Neural cell (in vitro differentiated cells): Measurements from ENCODE around the gene LRP1. TPM values are rescaled to one million over a fixed set of nuclear protein-coding genes. Genes with fewer than 3 reads are reported as not detected.

Experiments used
- H2AFZ ChIP-seq: fragments of 200-600, 300-800 bp; sonication (generic), shearing (Covaris generic); 2 replicates; pipeline ENCODE4 v1.6.0; 2014; ENCODE audit warnings: low read depth, mild to moderate bottlenecking, antibody characterized with exemption, low read length, moderate library complexity
- H3F3A ChIP-seq: fragments of 200-600 bp; shearing (Covaris generic); 2 replicates; pipeline ENCODE4 v1.6.1; 2016; ENCODE audit warnings: mild to moderate bottlenecking, moderate library complexity, mixed read lengths, antibody characterized with exemption, low read length; ENCODE audit not compliant: insufficient read depth, poor library complexity, severe bottlenecking
- H3K27ac ChIP-seq: fragments of 200-600, 300-800 bp; sonication (generic), shearing (Covaris generic); 2 replicates; pipeline ENCODE4 v1.5.1; 2014; ENCODE audit warnings: mild to moderate bottlenecking, low read length, moderate library complexity
- H3K27me3 ChIP-seq: fragments of 300-800, 200-600 bp; sonication (generic), shearing (Covaris generic); 2 replicates; pipeline ENCODE4 v1.6.0; 2014; ENCODE audit warnings: mild to moderate bottlenecking, low read depth, low read length, moderate library complexity; ENCODE audit not compliant: insufficient read depth
- H3K36me3 ChIP-seq: fragments of 300-800, 200-600 bp; sonication (generic), shearing (Covaris generic); 2 replicates; pipeline ENCODE4 v1.5.1; 2014; ENCODE audit warnings: mild to moderate bottlenecking, antibody characterized with exemption, low read length, moderate library complexity; ENCODE audit not compliant: insufficient read depth
- H3K4me2 ChIP-seq: fragments of 300-800, 200-600 bp; sonication (generic), shearing (Covaris generic); 2 replicates; pipeline ENCODE4 v1.6.0; 2014; ENCODE audit warnings: mild to moderate bottlenecking, low read length
- H3K4me3 ChIP-seq: fragments of 300-800, 200-600 bp; sonication (generic), shearing (Covaris generic); 2 replicates; pipeline ENCODE4 v1.5.1; 2014; ENCODE audit warnings: mild to moderate bottlenecking, low read length, moderate library complexity
- H3K79me2 ChIP-seq: fragments of 200-600 bp; shearing (Covaris generic); replicated peaks from 2 replicates; pipeline ENCODE4 v1.6.0; 2014; ENCODE audit warnings: mild to moderate bottlenecking, low read length, moderate library complexity; ENCODE audit not compliant: insufficient read depth
- H3K9ac ChIP-seq: fragments of 300-800, 200-600 bp; sonication (generic), shearing (Covaris generic); 2 replicates; pipeline ENCODE4 v1.6.1; 2016; ENCODE audit warnings: mild to moderate bottlenecking, low read length, mixed read lengths
- H3K9me2 ChIP-seq: fragments of 200-600 bp; shearing (Covaris generic); 2 replicates; pipeline ENCODE4 v1.6.1; 2016; ENCODE audit warnings: mild to moderate bottlenecking, low read length, mixed read lengths; ENCODE audit not compliant: insufficient read depth
- H3K9me3 ChIP-seq: fragments of 200-600, 300-800 bp; sonication (generic), shearing (Covaris generic); 2 replicates; pipeline ENCODE4 v1.6.1; 2016; ENCODE audit warnings: mild to moderate bottlenecking, mixed run types, low read length, moderate library complexity, mixed read lengths
- H4K20me1 ChIP-seq: fragments of 200-600 bp; shearing (Covaris generic); 2 replicates; pipeline ENCODE4 v1.6.1; 2016; ENCODE audit warnings: mild to moderate bottlenecking, mixed run types; ENCODE audit not compliant: insufficient read depth
- CTCF ChIP-seq: fragments of 450-650 bp; IDR thresholded peaks from 2 replicates; pipeline ENCODE4 v1.5.1; 2014; ENCODE audit warnings: antibody characterized with exemption, mild to moderate bottlenecking, moderate library complexity; ENCODE audit not compliant: poor library complexity, severe bottlenecking
- EP300 ChIP-seq: fragments of 450-650 bp; conservative IDR thresholded peaks from 2 replicates; pipeline ENCODE4 v1.6.1; 2014; ENCODE audit warnings: antibody characterized with exemption, mild to moderate bottlenecking, moderate library complexity; ENCODE audit not compliant: poor library complexity, severe bottlenecking
- EZH2 ChIP-seq: fragments of 200-600, 300-800 bp; shearing (Covaris generic), sonication (generic); IDR thresholded peaks from 2 replicates; pipeline ENCODE4 v1.6.1; 2014; ENCODE audit warnings: antibody characterized with exemption, low read length, borderline replicate concordance, mild to moderate bottlenecking; ENCODE audit not compliant: insufficient read depth, poor library complexity, severe bottlenecking
- MXI1 ChIP-seq: fragments of 450-650 bp; conservative IDR thresholded peaks from 2 replicates; pipeline ENCODE4 v1.6.1; 2014; ENCODE audit warnings: antibody characterized with exemption, mild to moderate bottlenecking; ENCODE audit not compliant: poor library complexity, severe bottlenecking
- POLR2AphosphoS5 ChIP-seq: IDR thresholded peaks from 2 replicates; pipeline ENCODE4 v1.6.1; 2012
- RAD21 ChIP-seq: fragments of 450-650 bp; conservative IDR thresholded peaks from 2 replicates; pipeline ENCODE4 v1.6.1; 2014; ENCODE audit warnings: antibody characterized with exemption, mild to moderate bottlenecking, moderate library complexity
- SMC3 ChIP-seq: fragments of 450-650 bp; conservative IDR thresholded peaks from 2 replicates; pipeline ENCODE4 v1.6.1; 2014; ENCODE audit warnings: antibody characterized with exemption, mild to moderate bottlenecking, moderate library complexity; ENCODE audit not compliant: poor library complexity
- polyA plus RNA-seq: library from polyadenylated mRNA; depleted of rRNA; stranded (reverse); fragments of >200 nt; gene quantifications from 2 replicates; pipeline ENCODE4 v1.2.3, GENCODE V29; 2014

LRP1 gene
- polyA plus RNA-seq, 1 donor from 2014 or later: 18.2 TPM

GRCh38 chr12:57248934-57249742, 120.9 kb downstream of the LRP1 start:
- Histone ChIP-seq H3F3A (no peaks in the 10 kb centered on the region), H3K27me3 (peaks cover 5% of the 10 kb centered on the region), H3K9me3 (no peaks in the 10 kb centered on the region), H3K36me3 (no peaks in the 10 kb centered on the region), H3K4me2 (no peak overlapping the region), H3K9ac (no peak overlapping the region), H3K27ac (no peak overlapping the region), H4K20me1 (no peaks in the 10 kb centered on the region), H3K9me2 (no peaks in the 10 kb centered on the region), H3K79me2 (no peaks in the 10 kb centered on the region), H2AFZ (no peak overlapping the region), H3K4me3 (no peak overlapping the region)
- TF ChIP-seq RAD21: no peak
- no peak for TF ChIP-seq MXI1
- no peak for TF ChIP-seq EZH2
- TF ChIP-seq CTCF: no peak

- H3K4me2 ChIP-seq: no peak overlapping the region
- no peaks in the 10 kb centered on the region for H3K79me2 ChIP-seq
- no peak for TF ChIP-seq EP300
- no peak for TF ChIP-seq MXI1
- H2AFZ ChIP-seq: no peak overlapping the region
- no peaks in the 10 kb centered on the region for H3K9me3 ChIP-seq
- H3K27ac ChIP-seq: no peak overlapping the region
- H3K9ac ChIP-seq: no peak overlapping the region
- H3K9me2 ChIP-seq: no peaks in the 10 kb centered on the region
- H3F3A ChIP-seq: no peaks in the 10 kb centered on the region
- no peaks in the 10 kb centered on the region for H4K20me1 ChIP-seq
- H3K4me3 ChIP-seq: no peak overlapping the region
- H3K36me3 ChIP-seq: no peaks in the 10 kb centered on the region
- no peaks in the 10 kb centered on the region for H3K27me3 ChIP-seq
Measured at GRCh38 chr12:57250541-57250940, 122.3 kb downstream of the LRP1 start.

GRCh38 chr12:57250956-57251355, 122.7 kb downstream of the LRP1 start, which contains the start of gene STAC3:
STAC3 (minus strand) TSS chr12:57251187; CDS start chr12:57249636, 1,551 bp downstream.
- no peak within 1 kb of the TSS for H3K4me2 ChIP-seq
- H3K27me3 ChIP-seq: no peaks in the 10 kb centered on the region
- no peak within 1 kb of the TSS for H3K4me3 ChIP-seq
- H3K36me3 ChIP-seq: no peaks in the 10 kb centered on the region
- H3F3A ChIP-seq: no peaks in the 10 kb centered on the region
- no peaks in the 10 kb centered on the region for H3K79me2 ChIP-seq
- no peaks in the 10 kb centered on the region for H3K9me2 ChIP-seq
- no peak within 1 kb of the TSS for H2AFZ ChIP-seq
- TF ChIP-seq CTCF: no peak
- no peak for TF ChIP-seq POLR2AphosphoS5
- TF ChIP-seq SMC3: no peak
- no peak within 1 kb of the TSS for H3K9ac ChIP-seq
- H3K9me3 ChIP-seq: no peaks in the 10 kb centered on the region
- no peak within 1 kb of the TSS for H3K27ac ChIP-seq
- H4K20me1 ChIP-seq: no peaks in the 10 kb centered on the region
